MG63 (cell line): ENCODE data around the gene TRIM41. TPM values are rescaled to one million over a fixed set of nuclear protein-coding genes. Genes with fewer than 3 reads are reported as not detected.
A peak's percentile ranks its signal among the peaks of the same experiment; 100 is the strongest.
"Not testable (repeated sequence)": the region's sequence is repeated elsewhere in the genome, so short reads cannot be mapped to it uniquely, and the experiment has no call there.

Source experiments
- DNase-seq: peaks from one replicate; pipeline ENCODE4 v3.0.0-alpha.2; 2020
- H3K27me3 ChIP-seq: fragments of 250-450 bp; sonication (Bioruptor Pico); 2 replicates; pipeline ENCODE4 v1.5.1; 2020; ENCODE audit warnings: mild to moderate bottlenecking, moderate library complexity
- H3K36me3 ChIP-seq: fragments of 250-450 bp; sonication (Bioruptor Pico); 2 replicates; pipeline ENCODE4 v1.5.1; 2020; ENCODE audit warnings: mild to moderate bottlenecking, moderate library complexity
- H3K4me3 ChIP-seq: fragments of 250-450 bp; sonication (Bioruptor Pico); 2 replicates; pipeline ENCODE4 v1.5.1; 2020; ENCODE audit warnings: mild to moderate bottlenecking, moderate library complexity
- H3K9me3 ChIP-seq: fragments of 250-450 bp; sonication (Bioruptor Pico); 2 replicates; pipeline ENCODE4 v1.5.1; 2020; ENCODE audit warnings: mild to moderate bottlenecking, moderate library complexity
- total RNA-seq: library from RNA; depleted of rRNA; stranded (reverse); fragments of >200 nt; shearing (Covaris generic); gene quantifications from 2 replicates; pipeline ENCODE4 v1.2.3, GENCODE V29; 2014; ENCODE audit warnings: low replicate concordance

Gene TRIM41
- total RNA-seq, 1 experiment from 2014 or later: 43.0 TPM

GRCh38 chr5:181204826-181205760 lies 18.0 kb upstream of the TRIM41 start, which contains the start of gene TRIM7:
Gene TRIM7 (minus strand): TSS chr5:181205196. CDS start chr5:181205110, 86 bp downstream.
- DNase-seq: peak; percentile 81

GRCh38 chr5:181205761-181206649 lies 17.1 kb upstream of the TRIM41 start:
- no peaks in the 10 kb centered on the region for H3K9me3 ChIP-seq
- H3K36me3 ChIP-seq: peaks cover 4% of the 10 kb centered on the region
- H3K4me3 ChIP-seq: peak overlapping the region; percentile 75
- H3K27me3 ChIP-seq: no peaks in the 10 kb centered on the region
- no peak for DNase-seq

More at GRCh38 chr5:181204826-181205760, 18.0 kb upstream of the TRIM41 start, which contains the start of gene TRIM7:
- Histone ChIP-seq H3K9me3 (no peaks in the 10 kb centered on the region), H3K27me3 (no peaks in the 10 kb centered on the region), H3K36me3 (peaks cover 4% of the 10 kb centered on the region), H3K4me3 (peak within 1 kb of the TSS; percentile 75)

- peaks cover 4% of the 10 kb centered on the region for H3K36me3 ChIP-seq
- no peaks in the 10 kb centered on the region for H3K27me3 ChIP-seq
Observed at GRCh38 chr5:181207214-181207959, 15.7 kb upstream of the TRIM41 start.

DNA sequence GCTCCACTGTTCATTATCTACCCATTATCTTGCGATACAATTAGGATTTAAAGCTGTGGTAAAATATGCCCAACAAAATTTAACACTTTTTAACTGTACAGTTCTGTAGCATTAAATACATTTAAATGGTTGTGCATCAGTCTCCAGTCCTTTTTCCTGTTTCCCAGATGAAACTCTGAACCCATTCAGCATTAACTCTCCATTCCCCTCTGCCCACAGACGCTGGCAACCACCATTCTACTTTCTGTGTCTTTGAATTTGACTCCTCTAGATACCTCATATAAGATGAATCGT lies 15.2 kb upstream of the TRIM41 start:
- Histone ChIP-seq H3K9me3 (no peaks in the 10 kb centered on the region), H3K36me3 (peaks cover 1% of the 10 kb centered on the region), H3K4me3 (peak overlapping the region; percentile 61), H3K27me3 (no peaks in the 10 kb centered on the region)
- DNase-seq: no peak

More at GRCh38 chr5:181207214-181207959, 15.7 kb upstream of the TRIM41 start:
- Histone ChIP-seq H3K9me3 (no peaks in the 10 kb centered on the region), H3K4me3 (peak overlapping the region; percentile 61)
- peak; percentile 90 for DNase-seq

GRCh38 chr5:181209006-181209405 lies 14.1 kb upstream of the TRIM41 start:
- not testable (repeated sequence) for H3K27me3 ChIP-seq, H3K9me3 ChIP-seq, H3K4me3 ChIP-seq, DNase-seq, H3K36me3 ChIP-seq

DNA sequence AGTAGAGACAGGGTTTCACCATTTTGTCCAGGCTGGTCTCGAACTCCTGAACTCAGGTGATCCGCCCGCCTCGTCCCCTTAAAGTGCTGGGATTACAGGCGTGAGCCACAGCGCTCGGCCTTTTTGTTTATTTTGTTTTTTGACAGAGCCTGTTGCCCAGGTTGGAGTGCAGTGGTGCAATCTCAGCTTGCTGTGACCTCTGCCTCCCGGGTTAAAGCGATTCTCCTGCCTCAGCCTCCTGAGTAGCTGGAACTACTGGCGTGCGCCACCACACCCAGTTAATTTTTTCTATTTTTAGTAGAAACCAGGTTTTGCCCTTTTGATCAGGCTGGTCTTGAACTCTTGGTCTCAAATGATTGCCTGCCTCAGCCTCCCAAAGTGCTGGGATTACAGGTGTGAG lies 12.9 kb upstream of the TRIM41 start:
- H3K9me3 ChIP-seq, DNase-seq, H3K36me3 ChIP-seq, H3K27me3 ChIP-seq, H3K4me3 ChIP-seq: not testable (repeated sequence)

GRCh38 chr5:181210698-181211097 lies 12.4 kb upstream of the TRIM41 start:
- H3K4me3 ChIP-seq, H3K36me3 ChIP-seq, H3K9me3 ChIP-seq: not testable (repeated sequence)

GRCh38 chr5:181211208-181211607 lies 11.9 kb upstream of the TRIM41 start:
- Histone ChIP-seq H3K4me3 (no peak overlapping the region), H3K9me3 (no peaks in the 10 kb centered on the region), H3K27me3 (no peaks in the 10 kb centered on the region), H3K36me3 (no peaks in the 10 kb centered on the region)
- no peak for DNase-seq

More at GRCh38 chr5:181210698-181211097, 12.4 kb upstream of the TRIM41 start:
- not testable (repeated sequence) for H3K27me3 ChIP-seq, DNase-seq

- Histone ChIP-seq H3K4me3 (no peak overlapping the region), H3K36me3 (no peaks in the 10 kb centered on the region), H3K27me3 (no peaks in the 10 kb centered on the region), H3K9me3 (no peaks in the 10 kb centered on the region)
- DNase-seq: no peak
Observed at GRCh38 chr5:181212080-181212479, 11.0 kb upstream of the TRIM41 start.

- H3K36me3 ChIP-seq: no peaks in the 10 kb centered on the region
- no peak overlapping the region for H3K4me3 ChIP-seq
- DNase-seq: no peak
- no peaks in the 10 kb centered on the region for H3K27me3 ChIP-seq
- no peaks in the 10 kb centered on the region for H3K9me3 ChIP-seq
Observed at GRCh38 chr5:181212934-181213333, 10.1 kb upstream of the TRIM41 start.

- H3K27me3 ChIP-seq, H3K4me3 ChIP-seq, H3K36me3 ChIP-seq, DNase-seq, H3K9me3 ChIP-seq: not testable (repeated sequence)
Observed at GRCh38 chr5:181214249-181214648, 8.8 kb upstream of the TRIM41 start.

- DNase-seq: peak; percentile 74
- Histone ChIP-seq H3K36me3 (no peaks in the 10 kb centered on the region), H3K27me3 (no peaks in the 10 kb centered on the region)
Observed at GRCh38 chr5:181215997-181216989, 6.8 kb upstream of the TRIM41 start.

DNA sequence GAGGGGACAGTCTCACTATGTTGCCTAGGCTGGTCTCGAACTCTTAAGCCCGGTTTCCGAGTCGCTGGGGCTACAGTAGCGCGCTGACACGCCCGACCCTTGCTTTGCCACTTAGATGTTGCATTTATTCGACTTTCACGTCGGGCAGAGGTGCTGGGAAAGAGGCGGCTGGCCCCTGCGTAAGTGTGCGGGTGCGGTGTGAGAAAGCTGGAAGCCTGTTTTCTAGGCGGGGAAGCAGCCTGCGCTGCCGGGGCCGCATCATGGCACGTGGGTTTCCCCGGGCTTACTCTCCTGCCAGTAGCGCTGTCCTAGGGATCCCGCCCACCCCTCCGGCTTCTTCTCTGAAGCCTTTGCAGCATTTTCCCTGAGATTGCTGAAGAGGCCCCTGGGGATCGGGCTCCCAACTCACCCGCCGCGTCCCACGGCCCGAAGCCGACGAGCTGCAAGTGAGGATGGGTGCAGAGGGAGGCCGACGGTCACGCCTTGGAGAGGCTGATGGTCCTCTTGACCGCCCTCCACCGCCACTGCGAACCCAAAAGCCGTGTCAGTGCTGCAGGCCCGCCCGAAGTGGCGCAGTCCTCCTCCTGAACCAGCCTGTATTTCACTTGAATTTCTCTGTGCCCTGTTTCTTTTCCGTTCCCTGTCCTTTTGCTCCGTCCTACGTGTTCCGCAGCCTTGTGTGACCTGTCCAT lies 5.8 kb upstream of the TRIM41 start:
- no peaks in the 10 kb centered on the region for H3K9me3 ChIP-seq
- peak; percentile 84 for DNase-seq
- H3K27me3 ChIP-seq: no peaks in the 10 kb centered on the region
- no peaks in the 10 kb centered on the region for H3K36me3 ChIP-seq
- H3K4me3 ChIP-seq: peak overlapping the region; percentile 53

More at GRCh38 chr5:181215997-181216989, 6.8 kb upstream of the TRIM41 start:
- no peaks in the 10 kb centered on the region for H3K9me3 ChIP-seq
- H3K4me3 ChIP-seq: peak overlapping the region; percentile 53

DNA sequence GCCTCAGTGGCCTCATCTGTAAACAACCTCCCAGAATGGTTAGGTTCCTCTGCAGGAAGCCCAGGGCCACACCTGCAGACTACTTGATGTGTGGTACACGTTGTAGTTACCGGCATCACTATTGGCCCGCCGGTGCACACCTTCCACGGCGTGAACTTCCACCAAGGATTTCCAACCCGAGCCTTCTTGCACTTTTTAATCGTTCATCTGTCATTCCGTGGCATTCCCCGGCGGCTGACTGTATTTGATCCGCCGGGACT lies 5.3 kb upstream of the TRIM41 start:
- H3K36me3 ChIP-seq: no peaks in the 10 kb centered on the region
- no peaks in the 10 kb centered on the region for H3K27me3 ChIP-seq
- H3K9me3 ChIP-seq: no peaks in the 10 kb centered on the region
- no peak for DNase-seq
- peak overlapping the region; percentile 53 for H3K4me3 ChIP-seq

- H3K9me3 ChIP-seq: no peaks in the 10 kb centered on the region
- DNase-seq: no peak
Observed at GRCh38 chr5:181218795-181219124, 4.3 kb upstream of the TRIM41 start.

More at GRCh38 chr5:181218795-181219124, 4.3 kb upstream of the TRIM41 start:
- Histone ChIP-seq H3K36me3 (no peaks in the 10 kb centered on the region), H3K27me3 (no peaks in the 10 kb centered on the region), H3K4me3 (peak overlapping the region; percentile 53)
